Bronchial epithelial cell (primary cell): Measurements from ENCODE around the gene CSTF1. TPM values are rescaled to one million over a fixed set of nuclear protein-coding genes. Genes with fewer than 3 reads are reported as not detected.

Source experiments
- DNase-seq: peaks from one replicate; pipeline ENCODE4 v3.0.0-alpha.2; 2010; ENCODE audit warnings: low read depth
- FAIRE-seq: peaks from 2 replicates; lab custom pipeline; 2011; peaks lifted over from hg19 to GRCh38; lab: Jason Lieb, UNC
- H3K27me3 ChIP-seq: 2 replicates; pipeline ENCODE4 v1.5.1; 2011; ENCODE audit warnings: low read length; ENCODE audit not compliant: control insufficient read depth, insufficient read depth
- H3K36me3 ChIP-seq: 2 replicates; pipeline ENCODE4 v1.5.1; 2011; ENCODE audit warnings: low read length; ENCODE audit not compliant: control insufficient read depth, insufficient read depth
- H3K4me3 ChIP-seq: 2 replicates; pipeline ENCODE4 v1.5.1; 2011; ENCODE audit warnings: mild to moderate bottlenecking, low read depth, low read length, control low read depth
- CTCF ChIP-seq: IDR thresholded peaks from 2 replicates; pipeline ENCODE4 v1.5.1; 2011; ENCODE audit warnings: mild to moderate bottlenecking, moderate library complexity, low read length, control low read depth, inconsistent platforms; ENCODE audit not compliant: insufficient read depth, severe bottlenecking
- total RNA-seq: library from RNA; depleted of rRNA; stranded (reverse); fragments of >200 nt; gene quantifications from 2 replicates; pipeline ENCODE4 v1.2.1, GENCODE V29; 2014

CSTF1 gene
- total RNA-seq, 1 donor from 2014 or later: 21.9 TPM

- DNase-seq: no peak
- H3K27me3 ChIP-seq: no peaks in the 10 kb centered on the region
- FAIRE-seq: no peak
- TF ChIP-seq CTCF: no peak
- no peak overlapping the region for H3K4me3 ChIP-seq
- H3K36me3 ChIP-seq: no peaks in the 10 kb centered on the region
Measured at GRCh38 chr20:56433221-56433879, 40.9 kb downstream of the CSTF1 start.

- Histone ChIP-seq H3K4me3 (no peak overlapping the region), H3K27me3 (no peaks in the 10 kb centered on the region), H3K36me3 (no peaks in the 10 kb centered on the region)
- FAIRE-seq (no peak), DNase-seq (no peak)
- TF ChIP-seq CTCF: no peak
Measured at GRCh38 chr20:56433880-56434255, 41.4 kb downstream of the CSTF1 start.

GRCh38 chr20:56437196-56437960 lies 44.9 kb downstream of the CSTF1 start:
- TF ChIP-seq CTCF: no peak
- H3K27me3 ChIP-seq: no peaks in the 10 kb centered on the region
- DNase-seq (no peak), FAIRE-seq (no peak)
- H3K4me3 ChIP-seq: no peak overlapping the region
- H3K36me3 ChIP-seq: no peaks in the 10 kb centered on the region

- Histone ChIP-seq H3K4me3 (no peak overlapping the region), H3K27me3 (no peaks in the 10 kb centered on the region), H3K36me3 (no peaks in the 10 kb centered on the region)
- DNase-seq (no peak), FAIRE-seq (no peak)
- TF ChIP-seq CTCF: no peak
Measured at GRCh38 chr20:56438284-56438683, 45.8 kb downstream of the CSTF1 start.

- no peak for TF ChIP-seq CTCF
- Histone ChIP-seq H3K4me3 (no peak overlapping the region), H3K36me3 (no peaks in the 10 kb centered on the region), H3K27me3 (no peaks in the 10 kb centered on the region)
- FAIRE-seq (no peak), DNase-seq (no peak)
Measured at GRCh38 chr20:56439771-56440291, 47.4 kb downstream of the CSTF1 start.
